ENCODE results near the gene JMJD4.
A peak's percentile ranks its signal among the peaks of the same experiment; 100 is the strongest.

Gene JMJD4

GRCh38 chr1:227748496-227749182 lies 13.5 kb upstream of the JMJD4 start:
- DNase-seq: no peak

- no peak for DNase-seq
Measured at GRCh38 chr1:227747948-227748495, 12.9 kb upstream of the JMJD4 start.

GRCh38 chr1:227747382-227747781 lies 12.3 kb upstream of the JMJD4 start:
- no peak for DNase-seq

- DNase-seq: no peak
Measured at GRCh38 chr1:227746676-227747075, 11.6 kb upstream of the JMJD4 start.

- DNase-seq: peak; percentile 37
Measured at GRCh38 chr1:227745568-227746265, 10.6 kb upstream of the JMJD4 start.

GRCh38 chr1:227744668-227745067 lies 9.6 kb upstream of the JMJD4 start:
- peak; percentile 44 for DNase-seq

GRCh38 chr1:227742738-227743715 lies 7.9 kb upstream of the JMJD4 start:
- no peak for DNase-seq

- no peak for DNase-seq
Measured at GRCh38 chr1:227741166-227741870, 6.2 kb upstream of the JMJD4 start.

GRCh38 chr1:227740401-227740960 lies 5.4 kb upstream of the JMJD4 start:
- no peak for DNase-seq

- no peak for DNase-seq
Measured at GRCh38 chr1:227739636-227740035, 4.5 kb upstream of the JMJD4 start.

- no peak for DNase-seq
Measured at GRCh38 chr1:227738820-227739219, 3.7 kb upstream of the JMJD4 start.

- no peak for DNase-seq
Measured at GRCh38 chr1:227736814-227737432, 1.8 kb upstream of the JMJD4 start.

GRCh38 chr1:227735539-227736285 lies 610 bp upstream of the JMJD4 start:
- DNase-seq: no peak

GRCh38 chr1:227734546-227734855 lies 601 bp downstream of the JMJD4 start:
- no peak for DNase-seq

- DNase-seq: no peak
Measured at GRCh38 chr1:227733751-227734545, 1.2 kb downstream of the JMJD4 start.

GRCh38 chr1:227733309-227733705 lies 1.8 kb downstream of the JMJD4 start:
- no peak for DNase-seq

GRCh38 chr1:227732586-227733308 lies 2.4 kb downstream of the JMJD4 start:
- DNase-seq: no peak

- no peak for DNase-seq
Measured at GRCh38 chr1:227731696-227732585, 3.2 kb downstream of the JMJD4 start.

All from COR-L47 (cell line).